K562 (cell line): ENCODE measurements around the gene NUDCD3. TPM values are rescaled to one million over a fixed set of nuclear protein-coding genes. Genes with fewer than 3 reads are reported as not detected.
A peak's percentile ranks its signal among the peaks of the same experiment; 100 is the strongest.

Experiments used
- ATAC-seq: fragments of 200-7000 bp; cut with Tn5 transposase; 3 replicates; pipeline ENCODE4 v1.9.1; 2020; ENCODE audit warnings: moderate library complexity
- BruUV-seq: library from RNA; stranded (reverse); fragments of 400-500 nt; replicated peaks from 2 replicates; lab custom pipeline; 2021; lab: Mats Ljungman, UMichigan
- CTCF ChIA-PET: fragments of 300-600 bp; formaldehyde crosslinking; extraction: SDS; loops from one replicate; lab custom pipeline; 2021; ENCODE audit warnings: low intra/inter-chr PET ratio; lab: Yijun Ruan, JAX
- POLR2A ChIA-PET: fragments of 300-600, 350-650 bp; sonication (Branson Sonifier 250); formaldehyde crosslinking; extraction: SDS; loops from one replicate; lab custom pipeline; 2021; ENCODE audit warnings: antibody characterized with exemption, inconsistent platforms; lab: Yijun Ruan, JAX
- DNase-seq, 4 experiments: peaks; one replicate each; pipeline versions ENCODE4 v3.0.0 to v3.0.0-alpha.2; 2011 to 2018; ENCODE audit warnings: low spot score in 3 of 4, mixed read lengths in 3 of 4; ENCODE audit errors: extremely low read depth in 1 of 4
- FAIRE-seq: peaks from 2 replicates; lab custom pipeline; 2011; peaks lifted over from hg19 to GRCh38; lab: Jason Lieb, UNC
- H2AFZ ChIP-seq: 2 replicates; pipeline ENCODE4 v1.6.0; 2011; ENCODE audit warnings: low read depth, low read length, control low read depth, inconsistent platforms
- H3K27ac ChIP-seq: fragments of 200-600 bp; 3 replicates; pipeline ENCODE4 v1.8.0; 2011; ENCODE audit warnings: low read depth, mild to moderate bottlenecking, control low read depth, inconsistent platforms, low read length, moderate library complexity, mixed read lengths; ENCODE audit errors: extremely low read depth
- H3K27me3 ChIP-seq, 2 experiments: fragments of 300-600 bp in 1 of 2; 2 replicates in 1 of 2; 3 replicates in 1 of 2; pipeline versions ENCODE4 v1.6.0 to v1.8.0; 2011; ENCODE audit warnings: inconsistent platforms in 2 of 2, low read length in 2 of 2, mild to moderate bottlenecking in 1 of 2, mixed read lengths in 1 of 2, moderate library complexity in 1 of 2; ENCODE audit not compliant: control insufficient read depth in 2 of 2, insufficient read depth in 2 of 2
- H3K36me3 ChIP-seq: fragments of 300-600 bp; 3 replicates; pipeline ENCODE4 v1.8.0; 2011; ENCODE audit warnings: mild to moderate bottlenecking, low read length, inconsistent platforms; ENCODE audit not compliant: control insufficient read depth, insufficient read depth
- H3K4me1 ChIP-seq, 2 experiments: fragments of 200-600 bp in 1 of 2; replicated peaks in 1 of 2; 2 replicates in 1 of 2; 3 replicates in 1 of 2; pipeline versions ENCODE4 v1.5.1 to v1.8.0; 2011; ENCODE audit warnings: inconsistent platforms in 2 of 2, low read length in 2 of 2, mild to moderate bottlenecking in 1 of 2, mixed read lengths in 1 of 2, moderate library complexity in 1 of 2; ENCODE audit not compliant: control insufficient read depth in 2 of 2, insufficient read depth in 2 of 2
- H3K4me2 ChIP-seq: 2 replicates; pipeline ENCODE4 v1.6.1; 2011; ENCODE audit warnings: low read length, control low read depth, inconsistent platforms, mixed read lengths; ENCODE audit not compliant: insufficient read depth
- H3K4me3 ChIP-seq: fragments of 200-600 bp; sonication (generic), shearing (Covaris generic); 2 replicates; pipeline ENCODE4 v1.5.1; 2016; ENCODE audit warnings: control low read depth, inconsistent platforms
- H3K79me2 ChIP-seq: fragments of 200-600 bp; 3 replicates; pipeline ENCODE4 v1.8.0; 2011; ENCODE audit warnings: low read length, inconsistent platforms; ENCODE audit not compliant: control insufficient read depth, insufficient read depth
- H3K9ac ChIP-seq, 2 experiments: 2 replicates each; pipeline versions ENCODE4 v1.6.0 to v1.6.1; 2011; ENCODE audit warnings: low read depth in 2 of 2, low read length in 2 of 2, control low read depth in 1 of 2, inconsistent platforms in 1 of 2, mild to moderate bottlenecking in 1 of 2, mixed read lengths in 1 of 2; ENCODE audit not compliant: insufficient read depth in 1 of 2
- H3K9me1 ChIP-seq: one replicate; pipeline ENCODE4 v1.6.0; 2011; ENCODE audit warnings: inconsistent platforms, mild to moderate bottlenecking, low read length, moderate library complexity; ENCODE audit not compliant: control insufficient read depth, insufficient read depth
- H3K9me3 ChIP-seq: replicated peaks from 2 replicates; pipeline ENCODE4 v1.5.1; 2011; ENCODE audit warnings: low read depth, low read length, inconsistent platforms; ENCODE audit not compliant: control insufficient read depth, insufficient read depth
- H4K20me1 ChIP-seq: replicated peaks from 2 replicates; pipeline ENCODE4 v1.6.1; 2011; ENCODE audit warnings: low read length, inconsistent platforms, mixed read lengths; ENCODE audit not compliant: control insufficient read depth, insufficient read depth
- MCM3 ChIP-seq: fragments of 450-650 bp; IDR thresholded peaks from 2 replicates; pipeline ENCODE4 v1.6.1; 2016
- PTRF ChIP-seq: fragments of 450-650 bp; IDR thresholded peaks from 2 replicates; pipeline ENCODE4 v1.6.1; 2016; ENCODE audit warnings: mild to moderate bottlenecking, missing genetic modification characterization, missing compliant biosample characterization
- WGBS: fragments of 100-300 bp; shearing (Covaris generic); methylation state at CpG from one replicate; pipeline ENCODE4 v1.1.6; 2016; ENCODE audit warnings: low coverage, mixed read lengths; ENCODE audit not compliant: insufficient coverage; ENCODE audit errors: missing lambda C conversion rate; 5-methylcytosine and 5-hydroxymethylcytosine counted together
- in situ Hi-C: fragments of 300-500 bp; cut with MboI; formaldehyde crosslinking; loops from 4 replicates; pipeline ENCODE4 v1.15.0; 2018; ENCODE audit warnings: inconsistent platforms, mixed read lengths
- intact Hi-C: fragments of 100-400 bp; cut with micrococcal nuclease; formaldehyde crosslinking; loops from 2 replicates; pipeline ENCODE4 v1.14.2; 2022
- polyA plus RNA-seq, 8 experiments: library from polyadenylated mRNA; depleted of rRNA in 4 of 8; stranded (reverse) in 5 of 8; unstranded in 3 of 8; fragments of >200 nt; fragmentation: Nextera tagmentation in 2 of 8; fragmentation: Illumina TruSeq in 1 of 8; extraction: Ambion mirVana in 2 of 8; extraction: Trizol in 1 of 8; gene quantifications; 2 replicates each; pipeline versions ENCODE4 v1.2.1 to v1.2.3, GENCODE V29; 2011 to 2014; ENCODE audit warnings: inconsistent platforms in 1 of 8, missing spikeins in 1 of 8
- total RNA-seq, 7 experiments: library from RNA; depleted of rRNA in 6 of 7; stranded (reverse); fragments of >200 nt in 6 of 7; fragmentation: Illumina TruSeq in 2 of 7; extraction: Trizol in 2 of 7; gene quantifications; 2 replicates each; pipeline versions ENCODE4 v1.2.1 to v1.2.3, GENCODE V29; 2011 to 2021; ENCODE audit warnings: low replicate concordance in 1 of 7
- TF ChIP-seq, protein P1 (sequence below): fragments of 250-450 bp; sonication (Bioruptor Pico); IDR thresholded peaks from 2 replicates; pipeline ENCODE4 v1.5.0; 2020; ENCODE audit warnings: mild to moderate bottlenecking
- TF ChIP-seq, protein P2 (sequence below), 2 experiments: IDR thresholded peaks; 2 replicates each; pipeline ENCODE4 v1.6.1; 2012; ENCODE audit warnings: improper control_type of control experiment in 2 of 2, low read depth in 2 of 2, low read length in 2 of 2, borderline replicate concordance in 1 of 2
- TF ChIP-seq, protein P3 (sequence below), 3 experiments: IDR thresholded peaks in 2 of 3; conservative IDR thresholded peaks in 1 of 3; 2 replicates each; pipeline ENCODE4 v1.5.1; 2011 to 2012; ENCODE audit warnings: low read length in 3 of 3, mild to moderate bottlenecking in 3 of 3, control low read depth in 2 of 3, improper control_type of control experiment in 1 of 3, inconsistent platforms in 1 of 3, low read depth in 1 of 3, mixed read lengths in 1 of 3, moderate library complexity in 1 of 3; ENCODE audit not compliant: insufficient read depth in 2 of 3

Gene NUDCD3
- total and polyA plus RNA-seq, 9 of the 15 experiments (the other 6 are each of a cell fraction or from before 2014, with no cell fraction given), result 24.8 to 64.2 (median 42.6) TPM

DNA sequence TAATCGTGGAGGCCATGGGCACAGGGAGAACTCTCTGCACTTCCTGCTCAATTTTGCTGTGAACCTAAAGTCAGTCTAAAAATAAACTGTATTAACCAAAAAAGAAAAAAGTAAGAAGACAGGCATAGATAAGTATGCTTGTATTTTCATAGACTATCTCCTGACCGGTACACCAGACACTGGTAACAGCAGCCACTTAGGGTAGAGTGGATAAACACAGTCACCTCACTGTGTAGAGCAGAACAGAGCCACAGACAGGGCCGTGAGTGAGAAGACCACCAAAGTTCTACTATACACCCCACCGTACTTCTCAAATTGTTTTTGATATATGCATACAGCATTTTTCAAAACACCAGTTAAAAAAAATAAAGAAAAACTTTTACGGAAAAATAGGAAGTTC is 25.0 kb downstream of the NUDCD3 start (continued):
- TF ChIP-seq, protein P1, sequence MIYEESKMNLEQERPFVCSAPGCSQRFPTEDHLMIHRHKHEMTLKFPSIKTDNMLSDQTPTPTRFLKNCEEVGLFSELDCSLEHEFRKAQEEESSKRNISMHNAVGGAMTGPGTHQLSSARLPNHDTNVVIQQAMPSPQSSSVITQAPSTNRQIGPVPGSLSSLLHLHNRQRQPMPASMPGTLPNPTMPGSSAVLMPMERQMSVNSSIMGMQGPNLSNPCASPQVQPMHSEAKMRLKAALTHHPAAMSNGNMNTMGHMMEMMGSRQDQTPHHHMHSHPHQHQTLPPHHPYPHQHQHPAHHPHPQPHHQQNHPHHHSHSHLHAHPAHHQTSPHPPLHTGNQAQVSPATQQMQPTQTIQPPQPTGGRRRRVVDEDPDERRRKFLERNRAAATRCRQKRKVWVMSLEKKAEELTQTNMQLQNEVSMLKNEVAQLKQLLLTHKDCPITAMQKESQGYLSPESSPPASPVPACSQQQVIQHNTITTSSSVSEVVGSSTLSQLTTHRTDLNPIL (CRISPR knock-in tag), result no peak
- TF ChIP-seq, protein P2, sequence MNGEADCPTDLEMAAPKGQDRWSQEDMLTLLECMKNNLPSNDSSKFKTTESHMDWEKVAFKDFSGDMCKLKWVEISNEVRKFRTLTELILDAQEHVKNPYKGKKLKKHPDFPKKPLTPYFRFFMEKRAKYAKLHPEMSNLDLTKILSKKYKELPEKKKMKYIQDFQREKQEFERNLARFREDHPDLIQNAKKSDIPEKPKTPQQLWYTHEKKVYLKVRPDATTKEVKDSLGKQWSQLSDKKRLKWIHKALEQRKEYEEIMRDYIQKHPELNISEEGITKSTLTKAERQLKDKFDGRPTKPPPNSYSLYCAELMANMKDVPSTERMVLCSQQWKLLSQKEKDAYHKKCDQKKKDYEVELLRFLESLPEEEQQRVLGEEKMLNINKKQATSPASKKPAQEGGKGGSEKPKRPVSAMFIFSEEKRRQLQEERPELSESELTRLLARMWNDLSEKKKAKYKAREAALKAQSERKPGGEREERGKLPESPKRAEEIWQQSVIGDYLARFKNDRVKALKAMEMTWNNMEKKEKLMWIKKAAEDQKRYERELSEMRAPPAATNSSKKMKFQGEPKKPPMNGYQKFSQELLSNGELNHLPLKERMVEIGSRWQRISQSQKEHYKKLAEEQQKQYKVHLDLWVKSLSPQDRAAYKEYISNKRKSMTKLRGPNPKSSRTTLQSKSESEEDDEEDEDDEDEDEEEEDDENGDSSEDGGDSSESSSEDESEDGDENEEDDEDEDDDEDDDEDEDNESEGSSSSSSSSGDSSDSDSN (IDR thresholded peaks at IDR 0.05; ENCODE audit: borderline replicate concordance in 1 of 2, low read depth in 2 of 2, low read length in 2 of 2), result no peak
- TF ChIP-seq MCM3, result no peak
- TF ChIP-seq, all 486 proteins: peak for 0

DNA sequence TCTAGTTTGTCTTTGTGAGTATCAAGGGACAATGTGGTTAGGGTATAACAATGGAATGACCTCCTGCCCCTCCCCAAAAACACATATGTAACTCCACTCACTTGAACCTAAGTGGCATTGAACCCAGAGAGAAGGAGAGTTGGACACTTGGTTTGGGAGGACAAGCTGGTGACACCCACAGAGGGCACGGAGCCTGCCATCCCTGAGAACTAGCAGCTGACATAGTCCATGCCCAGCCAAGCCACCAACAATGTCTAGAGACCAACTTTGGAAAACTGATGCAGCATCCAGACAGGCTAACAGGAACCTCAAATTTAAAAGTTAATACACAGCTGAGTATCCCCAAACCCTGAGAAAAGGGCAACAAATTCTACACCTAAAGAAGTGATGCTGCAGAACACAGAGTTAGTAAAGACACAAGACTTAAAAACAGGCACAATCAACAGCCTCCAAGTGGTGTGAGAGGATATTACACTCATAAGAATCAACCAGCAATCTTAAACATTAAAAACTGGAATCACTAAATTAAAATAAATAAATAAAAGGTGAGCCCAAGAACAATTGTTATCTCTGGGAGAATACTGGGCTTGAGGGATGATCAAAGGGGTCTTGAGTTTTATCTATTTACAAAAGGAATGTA is 27.2 kb downstream of the NUDCD3 start:
- Histone ChIP-seq H3K4me3 (no peak overlapping the region), H3K9me3 (no peaks in the 10 kb centered on the region), H3K4me2 (no peak overlapping the region), H3K36me3 (peaks cover 54% of the 10 kb centered on the region), H3K27me3 (no peaks in the 10 kb centered on the region), H3K79me2 (peaks cover 54% of the 10 kb centered on the region), H3K9ac (no peak overlapping the region), H4K20me1 (peaks cover 2% of the 10 kb centered on the region; the same call in 1 of the 2 replicates), H3K9me1 (no peaks in the 10 kb centered on the region), H3K4me1 (peaks cover 0 to 9% of the 10 kb centered on the region in 2 experiments; a peak in 1 of 5 replicates), H3K27ac (no peak overlapping the region), H2AFZ (no peak overlapping the region)
- no TSS peak for BruUV-seq
- WGBS, result 85% methylated on average over 1 of the region's 1 CpG
- intact Hi-C loops (loop anchor here (10.0 kb wide), 1 partner anchor 58 kb away; no protein-coding TSS in a partner anchor), in situ Hi-C loops (no loop called here)
- DNase-seq (peak in 2 of 4 experiments; percentile 8 to 29), ATAC-seq (peak; percentile 44; the same call in 2 of the 3 replicates), FAIRE-seq (peak; percentile 58)
- ChIA-PET POLR2A (interaction anchor here (0.6 to 1.0 kb wide), 2 partner anchors 28 to 89 kb away, joined by 3 read pairs; no protein-coding TSS in a partner anchor), CTCF (no interaction called here)
- TF ChIP-seq, protein P3, sequence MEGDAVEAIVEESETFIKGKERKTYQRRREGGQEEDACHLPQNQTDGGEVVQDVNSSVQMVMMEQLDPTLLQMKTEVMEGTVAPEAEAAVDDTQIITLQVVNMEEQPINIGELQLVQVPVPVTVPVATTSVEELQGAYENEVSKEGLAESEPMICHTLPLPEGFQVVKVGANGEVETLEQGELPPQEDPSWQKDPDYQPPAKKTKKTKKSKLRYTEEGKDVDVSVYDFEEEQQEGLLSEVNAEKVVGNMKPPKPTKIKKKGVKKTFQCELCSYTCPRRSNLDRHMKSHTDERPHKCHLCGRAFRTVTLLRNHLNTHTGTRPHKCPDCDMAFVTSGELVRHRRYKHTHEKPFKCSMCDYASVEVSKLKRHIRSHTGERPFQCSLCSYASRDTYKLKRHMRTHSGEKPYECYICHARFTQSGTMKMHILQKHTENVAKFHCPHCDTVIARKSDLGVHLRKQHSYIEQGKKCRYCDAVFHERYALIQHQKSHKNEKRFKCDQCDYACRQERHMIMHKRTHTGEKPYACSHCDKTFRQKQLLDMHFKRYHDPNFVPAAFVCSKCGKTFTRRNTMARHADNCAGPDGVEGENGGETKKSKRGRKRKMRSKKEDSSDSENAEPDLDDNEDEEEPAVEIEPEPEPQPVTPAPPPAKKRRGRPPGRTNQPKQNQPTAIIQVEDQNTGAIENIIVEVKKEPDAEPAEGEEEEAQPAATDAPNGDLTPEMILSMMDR (IDR thresholded peaks at IDR 0.05 in 2 of 3, conservative IDR thresholded peaks at IDR 0.05 in 1 of 3; ENCODE audit: insufficient read depth in 2 of 3, low read depth in 1 of 3, low read length in 3 of 3), result peak in 2 of 3 experiments; percentile 9 to 22; a peak in 2 of 6 replicates
- TF ChIP-seq PTRF (tag), result no peak
